HCT116 (cell line): ENCODE results near the gene SLC24A3. TPM values are rescaled to one million over a fixed set of nuclear protein-coding genes. Genes with fewer than 3 reads are reported as not detected.

Experiments
- ATAC-seq: fragments of 200-7000 bp; cut with Tn5 transposase; 2 replicates; pipeline ENCODE4 v1.9.1; 2020; ENCODE audit warnings: mild to moderate bottlenecking, moderate library complexity
- BruUV-seq: library from RNA; stranded (reverse); fragments of 400-500 nt; replicated peaks from 2 replicates; lab custom pipeline; 2021; lab: Mats Ljungman, UMichigan
- CTCF ChIA-PET: fragments of 300-600 bp; sonication (Branson Sonifier 250); formaldehyde crosslinking; loops from one replicate; lab custom pipeline; 2021; ENCODE audit warnings: antibody characterized with exemption; lab: Charles Lee
- POLR2A ChIA-PET: fragments of 300-600, 350-600 bp; sonication (Branson Sonifier 250); formaldehyde crosslinking; loops from one replicate; lab custom pipeline; 2021; ENCODE audit warnings: antibody characterized with exemption; lab: Charles Lee
- RAD21 ChIA-PET, 2 experiments: fragments of 300-600 bp; sonication (Branson Sonifier 250); formaldehyde crosslinking; loops; one replicate each; lab custom pipeline; 2023; ENCODE audit warnings: low total read pairs in 2 of 2; ENCODE audit not compliant: uncharacterized antibody in 2 of 2, unreplicated experiment in 2 of 2, low non-redundant PET in 1 of 2; lab: Charles Lee
- DNase-seq: peaks from one replicate; pipeline ENCODE4 v3.0.0-alpha.2; 2010; ENCODE audit warnings: low read depth, low spot score
- H2AFZ ChIP-seq: fragments of 200-600 bp; shearing (Covaris generic), sonication (generic); 2 replicates; pipeline ENCODE4 v1.6.1; 2017; ENCODE audit warnings: low read depth, mixed run types, mixed read lengths, antibody characterized with exemption, low read length; ENCODE audit not compliant: poor library complexity, severe bottlenecking
- H3K27ac ChIP-seq: 2 replicates; pipeline ENCODE4 v1.5.1; 2012; ENCODE audit warnings: low read depth, low read length
- H3K27me3 ChIP-seq: fragments of 200-600 bp; sonication (generic); 2 replicates; pipeline ENCODE4 v1.6.1; 2016; ENCODE audit warnings: mixed run types, low read length, mixed read lengths; ENCODE audit not compliant: insufficient read depth
- H3K36me3 ChIP-seq, 2 experiments: fragments of 200-500 bp in 1 of 2; fragments of 200-600 bp in 1 of 2; sonication (Bioruptor generic) in 1 of 2; sonication (generic) in 1 of 2; 2 replicates each; pipeline versions ENCODE4 v1.5.1 to v1.6.1; 2014 to 2016; ENCODE audit warnings: low read length in 2 of 2, inconsistent platforms in 1 of 2, mixed read lengths in 1 of 2, mixed run types in 1 of 2; ENCODE audit not compliant: insufficient read depth in 2 of 2, control insufficient read depth in 1 of 2
- H3K4me1 ChIP-seq, 2 experiments: fragments of 200-600 bp in 1 of 2; sonication (generic) in 1 of 2; 2 replicates each; pipeline versions ENCODE4 v1.5.1 to v1.6.1; 2012 to 2017; ENCODE audit warnings: low read length in 2 of 2, inconsistent platforms in 1 of 2, mild to moderate bottlenecking in 1 of 2, mixed read lengths in 1 of 2, mixed run types in 1 of 2, moderate library complexity in 1 of 2; ENCODE audit not compliant: insufficient read depth in 2 of 2, control insufficient read depth in 1 of 2
- H3K4me2 ChIP-seq: fragments of 200-600 bp; sonication (generic); 2 replicates; pipeline ENCODE4 v1.6.1; 2017; ENCODE audit warnings: mixed run types, low read length, mixed read lengths
- H3K4me3 ChIP-seq, 2 experiments: fragments of 200-600 bp in 1 of 2; sonication (generic) in 1 of 2; replicated peaks in 1 of 2; 2 replicates each; pipeline ENCODE4 v1.5.1; 2011 to 2016; ENCODE audit warnings: low read length in 2 of 2, control low read depth in 1 of 2, low read depth in 1 of 2, mild to moderate bottlenecking in 1 of 2, mixed read lengths in 1 of 2, mixed run types in 1 of 2
- H3K79me2 ChIP-seq: fragments of 200-600 bp; sonication (generic); 2 replicates; pipeline ENCODE4 v1.6.1; 2017; ENCODE audit warnings: mild to moderate bottlenecking, mixed run types, low read length, moderate library complexity, mixed read lengths; ENCODE audit not compliant: insufficient read depth
- H3K9ac ChIP-seq: fragments of 200-600 bp; sonication (generic); 2 replicates; pipeline ENCODE4 v1.6.1; 2016; ENCODE audit warnings: low read length, mixed read lengths
- H3K9me2 ChIP-seq: fragments of 200-600 bp; sonication (generic), shearing (Covaris generic); 2 replicates; pipeline ENCODE4 v1.6.1; 2017; ENCODE audit warnings: mixed run types, mild to moderate bottlenecking, moderate library complexity; ENCODE audit not compliant: insufficient read depth
- H3K9me3 ChIP-seq, 2 experiments: fragments of 200-500 bp in 1 of 2; fragments of 200-600 bp in 1 of 2; sonication (Bioruptor generic) in 1 of 2; sonication (generic) in 1 of 2; 2 replicates each; pipeline ENCODE4 v1.6.1; 2014 to 2017; ENCODE audit warnings: low read length in 2 of 2, mixed read lengths in 2 of 2, inconsistent platforms in 1 of 2, low read depth in 1 of 2, mild to moderate bottlenecking in 1 of 2, mixed run types in 1 of 2, moderate library complexity in 1 of 2; ENCODE audit not compliant: control insufficient read depth in 1 of 2, insufficient read depth in 1 of 2
- H4K20me1 ChIP-seq: fragments of 200-600 bp; sonication (generic), shearing (Covaris generic); 2 replicates; pipeline ENCODE4 v1.6.1; 2017; ENCODE audit warnings: mixed run types, mild to moderate bottlenecking, moderate library complexity; ENCODE audit not compliant: insufficient read depth
- CBX3 ChIP-seq: IDR thresholded peaks from 2 replicates; pipeline ENCODE4 v1.6.1; 2012; ENCODE audit warnings: low read depth
- CEBPB ChIP-seq: IDR thresholded peaks from 2 replicates; pipeline ENCODE4 v1.6.1; 2012; ENCODE audit warnings: low read depth
- EGR1 ChIP-seq: IDR thresholded peaks from 2 replicates; pipeline ENCODE4 v1.6.1; 2012; ENCODE audit warnings: low read depth
- ELF1 ChIP-seq: IDR thresholded peaks from 2 replicates; pipeline ENCODE4 v1.6.1; 2012; ENCODE audit warnings: low read depth, borderline replicate concordance
- EZH2phosphoT487 ChIP-seq: fragments of 200-600 bp; IDR thresholded peaks from 2 replicates; pipeline ENCODE4 v1.6.1; 2018; ENCODE audit warnings: antibody characterized with exemption, borderline replicate concordance
- FOSL1 ChIP-seq: IDR thresholded peaks from 2 replicates; pipeline ENCODE4 v1.6.1; 2012; ENCODE audit warnings: low read depth
- JUND ChIP-seq: IDR thresholded peaks from 2 replicates; pipeline ENCODE4 v1.6.1; 2012
- POLR2A ChIP-seq: IDR thresholded peaks from 2 replicates; pipeline ENCODE4 v1.7.0; 2011; ENCODE audit warnings: borderline replicate concordance; ENCODE audit not compliant: insufficient read depth, insufficient read length; ENCODE audit errors: extremely low read depth
- RAD21 ChIP-seq: IDR thresholded peaks from 2 replicates; pipeline ENCODE4 v1.6.1; 2012; ENCODE audit warnings: low read depth, mild to moderate bottlenecking
- REST ChIP-seq: IDR thresholded peaks from 2 replicates; pipeline ENCODE4 v1.6.1; 2012; ENCODE audit warnings: low read depth
- SIN3A ChIP-seq: IDR thresholded peaks from 2 replicates; pipeline ENCODE4 v1.6.1; 2012; ENCODE audit warnings: low read depth
- TCF7L2 ChIP-seq: IDR thresholded peaks from 2 replicates; pipeline ENCODE4 v1.7.0; 2011; ENCODE audit warnings: borderline replicate concordance, inconsistent platforms; ENCODE audit not compliant: insufficient read depth, insufficient read length; ENCODE audit errors: extremely low read depth
- YY1 ChIP-seq: IDR thresholded peaks from 2 replicates; pipeline ENCODE4 v1.6.1; 2011; ENCODE audit warnings: low read length, low read depth, moderate library complexity, mild to moderate bottlenecking; ENCODE audit not compliant: insufficient replicate concordance; ENCODE audit errors: extremely low read depth
- ZFX ChIP-seq: fragments of 450-650 bp; IDR thresholded peaks from 2 replicates; pipeline ENCODE4 v1.6.1; 2017
- ZNF274 ChIP-seq: fragments of 200-500 bp; sonication (Bioruptor generic); IDR thresholded peaks from 2 replicates; pipeline ENCODE4 v1.6.1; 2014; ENCODE audit warnings: mild to moderate bottlenecking, low read depth, low read length, inconsistent platforms
- intact Hi-C: fragments of 100-400 bp; cut with micrococcal nuclease; formaldehyde crosslinking; loops from 2 replicates; pipeline ENCODE4 v1.10.0; 2022
- total RNA-seq: library from RNA; stranded (reverse); gene quantifications from one replicate; pipeline ENCODE4 v1.2.1, GENCODE V29; 2021; ENCODE audit not compliant: unreplicated experiment
- TF ChIP-seq, protein P1 (sequence below): IDR thresholded peaks from 2 replicates; pipeline ENCODE4 v1.6.1; 2012

The SLC24A3 gene
- total RNA-seq, 1 experiment from 2014 or later, result not detected

DNA sequence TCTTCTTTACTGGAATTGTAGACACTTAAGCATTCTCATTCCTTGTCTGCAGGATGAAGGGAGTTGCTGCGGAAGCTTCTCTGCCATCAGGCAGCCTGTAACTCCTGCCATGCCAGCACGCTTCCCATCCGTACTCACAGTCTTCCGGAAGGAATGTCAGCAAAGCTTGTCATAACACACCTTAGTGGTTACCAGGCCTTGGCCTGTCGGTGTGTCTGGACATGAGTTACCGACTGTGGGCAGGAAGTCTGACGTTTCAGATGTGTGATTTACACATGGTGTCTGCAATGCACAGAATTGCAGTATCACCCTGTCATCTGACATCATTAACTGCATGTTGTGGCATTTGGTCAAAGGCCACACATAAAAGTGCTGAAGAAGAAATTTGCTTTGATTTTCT, 102.2 kb downstream of the SLC24A3 start:
- Histone ChIP-seq H3K9ac (no peak overlapping the region), H3K36me3 (no peaks in the 10 kb centered on the region), H2AFZ (no peak overlapping the region), H3K9me3 (peaks cover 0 to 9% of the 10 kb centered on the region in 2 experiments; a peak in 1 of 4 replicates), H3K4me3 (no peak overlapping the region), H3K4me1 (no peaks in the 10 kb centered on the region), H3K79me2 (no peaks in the 10 kb centered on the region), H3K27me3 (no peaks in the 10 kb centered on the region), H4K20me1 (no peaks in the 10 kb centered on the region), H3K4me2 (no peak overlapping the region), H3K27ac (no peak overlapping the region), H3K9me2 (no peaks in the 10 kb centered on the region)
- CTCF ChIA-PET, result no interaction called here
- intact Hi-C loops, result no loop called here
- no peak for ATAC-seq
- no peak for DNase-seq
- RAD21 ChIA-PET, result no interaction called here
- TF ChIP-seq EGR1, result no peak
- TF ChIP-seq JUND, result no peak
- no peak for TF ChIP-seq SIN3A
- TF ChIP-seq, protein P1, sequence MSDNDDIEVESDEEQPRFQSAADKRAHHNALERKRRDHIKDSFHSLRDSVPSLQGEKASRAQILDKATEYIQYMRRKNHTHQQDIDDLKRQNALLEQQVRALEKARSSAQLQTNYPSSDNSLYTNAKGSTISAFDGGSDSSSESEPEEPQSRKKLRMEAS, result no peak
- TF ChIP-seq ZFX, result no peak
- no peak for TF ChIP-seq ZNF274
- no peak for TF ChIP-seq YY1
- no peak for TF ChIP-seq CEBPB
- TF ChIP-seq ELF1, result no peak
- no peak for TF ChIP-seq EZH2phosphoT487
- no peak for TF ChIP-seq RAD21
- no peak for TF ChIP-seq CBX3
- no peak for TF ChIP-seq REST
- no peak for TF ChIP-seq TCF7L2
- TF ChIP-seq FOSL1, result no peak
- TF ChIP-seq POLR2A, result no peak
- POLR2A ChIA-PET, result no interaction called here
- BruUV-seq, result no TSS peak
